ENCODE data around the gene NOPCHAP1.

The NOPCHAP1 gene

DNA sequence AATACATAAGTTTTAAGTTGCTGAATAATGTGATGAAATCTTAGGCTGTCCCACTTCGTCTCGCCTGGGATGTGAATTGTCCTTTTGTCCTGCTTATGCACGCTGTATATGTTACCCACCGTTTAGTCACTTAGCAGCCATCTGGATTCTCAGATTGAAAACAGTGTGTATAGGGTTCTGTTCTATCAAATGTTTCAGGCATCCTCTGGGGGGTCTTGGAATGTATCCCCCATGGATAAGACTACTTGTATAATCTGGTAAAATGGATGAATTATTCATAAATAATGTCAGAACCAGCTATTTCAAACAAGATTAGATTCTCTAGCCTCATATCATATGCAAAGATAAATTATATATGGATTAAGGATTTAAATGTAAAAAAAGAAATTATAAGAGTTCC is 29.4 kb downstream of the NOPCHAP1 start:
- H3K23ac ChIP-seq (ENCODE audit: low read length in 2 of 2): no peak overlapping the region
- H3K27ac ChIP-seq (ENCODE audit: low read length, poor library complexity, severe bottlenecking): no peak overlapping the region
- H3K36me3 ChIP-seq (ENCODE audit: control insufficient read depth in 1 of 2, insufficient read depth in 2 of 2, low read depth in 1 of 2, low read length in 2 of 2): peaks cover 15 to 49% of the 10 kb centered on the region in 2 experiments
- 98% methylated on average over 4 of the region's 4 CpGs for WGBS
- no peak overlapping the region for H3K4me3 ChIP-seq (ENCODE audit: insufficient read depth in 1 of 2, low read depth in 1 of 2, low read length in 2 of 2)
- H3K4me2 ChIP-seq (ENCODE audit: low read length, poor library complexity, severe bottlenecking): no peak overlapping the region
- H2BK5ac ChIP-seq (ENCODE audit: low read depth, low read length, poor library complexity, severe bottlenecking): no peak overlapping the region
- H4K91ac ChIP-seq (ENCODE audit: low read length): no peak overlapping the region
- H2BK15ac ChIP-seq (ENCODE audit: low read depth, poor library complexity, severe bottlenecking): no peak overlapping the region
- no peak overlapping the region for H2BK120ac ChIP-seq (ENCODE audit: low read depth, low read length)
- H2BK12ac ChIP-seq (ENCODE audit: low read length in 2 of 2): no peak overlapping the region
- no peak overlapping the region for H4K8ac ChIP-seq (ENCODE audit: low read length)
- H3K9me3 ChIP-seq (ENCODE audit: control insufficient read depth, low read length): peaks cover 2% of the 10 kb centered on the region
- H2AFZ ChIP-seq (ENCODE audit: low read depth, low read length): no peak overlapping the region
- no peak overlapping the region for H3K9ac ChIP-seq (ENCODE audit: low read length)
- no peaks in the 10 kb centered on the region for H3K27me3 ChIP-seq (ENCODE audit: control insufficient read depth in 1 of 2, insufficient read depth in 1 of 2, low read length in 2 of 2)
- H3K4ac ChIP-seq (ENCODE audit: low read depth in 1 of 2, low read length in 2 of 2): no peak overlapping the region
- H3K4me1 ChIP-seq (ENCODE audit: control insufficient read depth, insufficient read depth, low read depth, low read length): peaks cover 7% of the 10 kb centered on the region
- peaks cover 9% of the 10 kb centered on the region for H3K79me1 ChIP-seq (replicated peaks; ENCODE audit: low read length, poor library complexity, severe bottlenecking)
- DNase-seq: no peak
- H2AK5ac ChIP-seq (ENCODE audit: low read length, severe bottlenecking): no peak overlapping the region
- H3K14ac ChIP-seq (ENCODE audit: low read length in 2 of 2): no peak overlapping the region
- no peak overlapping the region for H3K18ac ChIP-seq (ENCODE audit: low read depth in 1 of 2, low read length in 2 of 2)

DNA sequence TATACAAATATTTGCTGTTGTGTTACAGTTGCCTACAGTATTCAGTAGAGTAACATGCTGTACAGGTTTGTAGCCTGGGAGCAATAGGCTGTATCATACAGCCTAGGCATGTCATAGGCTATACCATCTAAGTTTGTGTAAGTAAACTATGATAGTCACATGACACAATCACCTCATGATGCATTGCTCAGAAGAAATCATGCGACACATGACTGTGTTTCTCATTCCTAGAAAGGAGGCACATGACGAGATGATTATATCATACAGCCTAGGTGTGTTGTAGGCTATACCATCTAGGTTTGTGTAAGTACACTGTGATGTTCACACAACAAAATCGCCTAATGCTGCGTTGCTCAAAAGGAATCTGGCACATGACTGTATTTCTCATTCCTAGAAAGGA is 31.9 kb downstream of the NOPCHAP1 start:
- Histone ChIP-seq H4K91ac (ENCODE audit: low read length) (no peak overlapping the region), H3K4me1 (ENCODE audit: control insufficient read depth, insufficient read depth, low read depth, low read length) (peaks cover 7% of the 10 kb centered on the region)

DNA sequence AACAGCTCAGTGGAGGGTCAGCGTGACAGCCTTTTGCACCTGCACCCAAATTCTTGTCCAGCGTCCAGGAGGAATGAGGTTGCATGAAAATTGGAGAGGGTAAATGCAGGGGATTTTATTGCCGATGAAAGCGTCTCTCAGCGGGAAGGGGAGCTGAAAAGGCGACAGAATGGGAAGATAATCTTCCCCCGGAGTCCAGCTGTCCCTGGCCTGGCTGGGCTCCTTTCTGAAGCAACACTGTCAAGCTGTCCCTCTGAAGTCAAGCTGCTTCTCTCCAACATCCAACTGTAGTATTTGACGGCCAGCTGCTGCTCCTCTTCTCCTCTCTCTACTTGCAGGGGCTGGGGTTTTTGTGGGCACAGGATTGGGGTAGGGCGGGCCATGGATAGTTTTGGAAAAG is 32.7 kb downstream of the NOPCHAP1 start:
- H2BK12ac ChIP-seq (ENCODE audit: low read length in 2 of 2): no peak overlapping the region
- 93% methylated on average over 9 of the region's 9 CpGs for WGBS

More for the DNA sequence above, 31.9 kb downstream of the NOPCHAP1 start:
- Histone ChIP-seq H2BK5ac (ENCODE audit: low read depth, low read length, poor library complexity, severe bottlenecking) (no peak overlapping the region), H4K8ac (ENCODE audit: low read length) (no peak overlapping the region), H3K9ac (ENCODE audit: low read length) (no peak overlapping the region), H3K27ac (ENCODE audit: low read length, poor library complexity, severe bottlenecking) (no peak overlapping the region), H2AK5ac (ENCODE audit: low read length, severe bottlenecking) (no peak overlapping the region), H3K18ac (ENCODE audit: low read depth in 1 of 2, low read length in 2 of 2) (no peak overlapping the region), H2BK15ac (ENCODE audit: low read depth, poor library complexity, severe bottlenecking) (no peak overlapping the region), H3K4ac (ENCODE audit: low read depth in 1 of 2, low read length in 2 of 2) (no peak overlapping the region), H3K79me1 (replicated peaks; ENCODE audit: low read length, poor library complexity, severe bottlenecking) (peaks cover 4% of the 10 kb centered on the region), H3K36me3 (ENCODE audit: control insufficient read depth in 1 of 2, insufficient read depth in 2 of 2, low read depth in 1 of 2, low read length in 2 of 2) (peaks cover 10 to 59% of the 10 kb centered on the region in 2 experiments), H2BK12ac (ENCODE audit: low read length in 2 of 2) (no peak overlapping the region), H2BK120ac (ENCODE audit: low read depth, low read length) (no peak overlapping the region), H3K9me3 (ENCODE audit: control insufficient read depth, low read length) (no peaks in the 10 kb centered on the region), H3K4me2 (ENCODE audit: low read length, poor library complexity, severe bottlenecking) (no peak overlapping the region), H3K27me3 (ENCODE audit: control insufficient read depth in 1 of 2, insufficient read depth in 1 of 2, low read length in 2 of 2) (no peaks in the 10 kb centered on the region), H3K23ac (ENCODE audit: low read length in 2 of 2) (no peak overlapping the region), H3K4me3 (ENCODE audit: insufficient read depth in 1 of 2, low read depth in 1 of 2, low read length in 2 of 2) (no peak overlapping the region), H3K14ac (ENCODE audit: low read length in 2 of 2) (no peak overlapping the region), H2AFZ (ENCODE audit: low read depth, low read length) (no peak overlapping the region)
- DNase-seq: no peak
- WGBS: 95% methylated on average over 4 of the region's 4 CpGs

DNA sequence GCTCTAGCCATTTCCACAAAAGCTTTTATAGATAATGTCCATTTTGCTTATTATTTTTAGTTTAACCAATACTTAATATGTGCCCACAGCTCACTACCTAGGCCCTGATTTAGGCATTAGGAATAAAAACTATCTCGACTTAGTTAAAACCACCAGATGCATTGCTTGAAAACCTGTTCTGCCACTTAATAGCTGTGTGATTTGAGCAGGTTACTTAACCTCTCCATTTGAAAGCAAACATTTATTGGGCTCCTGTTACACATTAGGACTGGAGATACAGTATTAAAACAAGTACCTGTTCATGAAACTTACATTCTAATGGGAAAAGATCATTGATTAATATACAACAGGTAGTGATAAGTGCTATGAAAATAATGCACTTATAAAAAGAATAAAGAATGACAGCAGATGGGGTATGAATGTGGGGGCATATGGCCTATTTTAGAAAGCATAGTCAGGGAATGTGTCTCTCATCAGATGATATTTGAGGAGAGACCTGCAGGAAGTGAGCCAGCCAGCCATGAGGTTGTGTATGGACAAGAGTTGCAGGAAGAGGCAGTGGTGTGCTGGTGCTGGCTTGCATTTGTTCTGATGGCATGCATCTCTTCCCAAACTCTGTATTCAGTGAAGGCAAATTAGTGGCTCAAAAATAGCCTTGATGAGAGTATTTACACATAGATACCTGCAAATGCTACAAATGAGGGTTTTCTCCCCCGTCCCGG is 34.3 kb downstream of the NOPCHAP1 start:
- Histone ChIP-seq H3K4me2 (ENCODE audit: low read length, poor library complexity, severe bottlenecking) (no peak overlapping the region), H2BK120ac (ENCODE audit: low read depth, low read length) (no peak overlapping the region), H3K14ac (ENCODE audit: low read length in 2 of 2) (no peak overlapping the region), H3K4ac (ENCODE audit: low read depth in 1 of 2, low read length in 2 of 2) (no peak overlapping the region), H2BK5ac (ENCODE audit: low read depth, low read length, poor library complexity, severe bottlenecking) (no peak overlapping the region), H3K4me3 (ENCODE audit: insufficient read depth in 1 of 2, low read depth in 1 of 2, low read length in 2 of 2) (no peak overlapping the region), H2AK5ac (ENCODE audit: low read length, severe bottlenecking) (no peak overlapping the region), H3K27me3 (ENCODE audit: control insufficient read depth in 1 of 2, insufficient read depth in 1 of 2, low read length in 2 of 2) (no peaks in the 10 kb centered on the region), H4K8ac (ENCODE audit: low read length) (no peak overlapping the region), H2BK12ac (ENCODE audit: low read length in 2 of 2) (no peak overlapping the region), H3K9me3 (ENCODE audit: control insufficient read depth, low read length) (no peaks in the 10 kb centered on the region), H3K27ac (ENCODE audit: low read length, poor library complexity, severe bottlenecking) (no peak overlapping the region), H4K91ac (ENCODE audit: low read length) (no peak overlapping the region), H3K9ac (ENCODE audit: low read length) (no peak overlapping the region), H3K4me1 (ENCODE audit: control insufficient read depth, insufficient read depth, low read depth, low read length) (no peaks in the 10 kb centered on the region), H3K36me3 (ENCODE audit: control insufficient read depth in 1 of 2, insufficient read depth in 2 of 2, low read depth in 1 of 2, low read length in 2 of 2) (peaks cover 7 to 67% of the 10 kb centered on the region in 2 experiments), H3K79me1 (replicated peaks; ENCODE audit: low read length, poor library complexity, severe bottlenecking) (peaks cover 2% of the 10 kb centered on the region), H3K18ac (ENCODE audit: low read depth in 1 of 2, low read length in 2 of 2) (no peak overlapping the region), H2BK15ac (ENCODE audit: low read depth, poor library complexity, severe bottlenecking) (no peak overlapping the region), H2AFZ (ENCODE audit: low read depth, low read length) (no peak overlapping the region), H3K23ac (ENCODE audit: low read length in 2 of 2) (no peak overlapping the region)
- 97% methylated on average over 3 of the region's 3 CpGs for WGBS
- no peak for DNase-seq

More for the DNA sequence above, 32.7 kb downstream of the NOPCHAP1 start:
- peaks cover 2% of the 10 kb centered on the region for H3K79me1 ChIP-seq (replicated peaks; ENCODE audit: low read length, poor library complexity, severe bottlenecking)
- H3K27me3 ChIP-seq (ENCODE audit: control insufficient read depth in 1 of 2, insufficient read depth in 1 of 2, low read length in 2 of 2): no peaks in the 10 kb centered on the region
- no peak overlapping the region for H2BK120ac ChIP-seq (ENCODE audit: low read depth, low read length)
- DNase-seq: no peak
- H4K91ac ChIP-seq (ENCODE audit: low read length): no peak overlapping the region
- H3K36me3 ChIP-seq (ENCODE audit: control insufficient read depth in 1 of 2, insufficient read depth in 2 of 2, low read depth in 1 of 2, low read length in 2 of 2): peaks cover 7 to 61% of the 10 kb centered on the region in 2 experiments
- no peak overlapping the region for H2AFZ ChIP-seq (ENCODE audit: low read depth, low read length)
- no peak overlapping the region for H3K27ac ChIP-seq (ENCODE audit: low read length, poor library complexity, severe bottlenecking)
- H2BK5ac ChIP-seq (ENCODE audit: low read depth, low read length, poor library complexity, severe bottlenecking): no peak overlapping the region
- H3K9me3 ChIP-seq (ENCODE audit: control insufficient read depth, low read length): no peaks in the 10 kb centered on the region
- H3K4me2 ChIP-seq (ENCODE audit: low read length, poor library complexity, severe bottlenecking): no peak overlapping the region
- no peak overlapping the region for H3K14ac ChIP-seq (ENCODE audit: low read length in 2 of 2)
- peaks cover under 1% of the 10 kb centered on the region for H3K4me1 ChIP-seq (ENCODE audit: control insufficient read depth, insufficient read depth, low read depth, low read length)
- H3K4me3 ChIP-seq (ENCODE audit: insufficient read depth in 1 of 2, low read depth in 1 of 2, low read length in 2 of 2): no peak overlapping the region
- H3K23ac ChIP-seq (ENCODE audit: low read length in 2 of 2): no peak overlapping the region
- no peak overlapping the region for H3K9ac ChIP-seq (ENCODE audit: low read length)
- H2BK15ac ChIP-seq (ENCODE audit: low read depth, poor library complexity, severe bottlenecking): no peak overlapping the region
- no peak overlapping the region for H2AK5ac ChIP-seq (ENCODE audit: low read length, severe bottlenecking)
- no peak overlapping the region for H3K18ac ChIP-seq (ENCODE audit: low read depth in 1 of 2, low read length in 2 of 2)
- H3K4ac ChIP-seq (ENCODE audit: low read depth in 1 of 2, low read length in 2 of 2): no peak overlapping the region
- no peak overlapping the region for H4K8ac ChIP-seq (ENCODE audit: low read length)

Data from mesenchymal stem cell (in vitro differentiated cells and primary cell).